HG03342 (cell line): ENCODE measurements around the gene POU2F2.
A peak's percentile ranks its signal among the peaks of the same experiment; 100 is the strongest.

Experiments
- ATAC-seq: cut with Tn5 transposase; IDR thresholded peaks from one replicate; pipeline ENCODE4 v1.9.1; 2021; ENCODE audit warnings: mild to moderate bottlenecking, moderate library complexity; ENCODE audit not compliant: unreplicated experiment

Gene POU2F2

DNA sequence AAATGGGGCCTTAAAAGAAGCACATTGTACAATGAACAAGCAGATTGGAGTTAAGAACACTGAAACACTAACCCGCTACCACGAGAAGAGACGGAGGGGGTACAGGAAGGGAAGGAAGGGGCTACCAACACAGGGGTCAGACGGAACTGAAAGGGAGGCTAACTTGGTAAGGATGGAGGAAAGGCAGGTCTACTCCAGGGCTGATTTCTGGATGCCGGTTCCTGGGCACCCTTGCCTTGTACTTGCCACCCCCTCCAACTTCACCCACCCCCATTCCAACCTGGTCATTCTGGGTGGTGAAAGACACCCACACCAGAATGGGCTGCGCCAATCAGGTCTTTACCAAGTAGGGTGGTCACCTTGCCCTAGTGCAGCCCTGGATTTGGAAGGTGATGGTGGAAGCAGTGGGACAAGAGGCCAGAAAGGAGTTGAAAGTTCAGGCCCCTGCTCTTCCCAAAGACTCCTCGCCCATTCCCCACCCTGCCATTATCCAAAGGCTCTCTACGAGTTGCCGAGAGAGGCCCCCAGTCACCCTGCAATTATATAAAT lies 46.0 kb downstream of the POU2F2 start:
- ATAC-seq, result no peak

DNA sequence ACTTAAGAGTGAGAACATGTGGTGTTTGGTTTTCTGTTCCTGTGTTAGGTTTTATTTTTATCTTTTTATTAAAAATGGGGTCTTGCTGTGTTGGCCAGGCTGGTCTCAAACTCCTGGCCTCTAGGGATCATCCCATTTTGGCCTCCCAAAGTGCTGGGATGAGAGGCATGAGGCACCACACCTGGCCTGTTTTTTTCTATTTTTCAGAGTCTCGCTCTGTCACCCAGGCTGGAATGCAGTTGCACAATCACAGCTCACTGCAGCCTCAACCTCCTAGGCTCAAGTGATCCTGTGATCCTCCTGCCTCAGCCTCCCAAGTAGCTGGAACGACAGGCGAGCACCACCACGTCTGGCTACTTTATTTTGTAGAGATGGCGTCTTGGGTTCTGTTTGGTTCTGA lies 48.7 kb downstream of the POU2F2 start:
- ATAC-seq, result no peak

GRCh38 chr19:42081584-42082203 lies 50.6 kb downstream of the POU2F2 start:
- no peak for ATAC-seq

DNA sequence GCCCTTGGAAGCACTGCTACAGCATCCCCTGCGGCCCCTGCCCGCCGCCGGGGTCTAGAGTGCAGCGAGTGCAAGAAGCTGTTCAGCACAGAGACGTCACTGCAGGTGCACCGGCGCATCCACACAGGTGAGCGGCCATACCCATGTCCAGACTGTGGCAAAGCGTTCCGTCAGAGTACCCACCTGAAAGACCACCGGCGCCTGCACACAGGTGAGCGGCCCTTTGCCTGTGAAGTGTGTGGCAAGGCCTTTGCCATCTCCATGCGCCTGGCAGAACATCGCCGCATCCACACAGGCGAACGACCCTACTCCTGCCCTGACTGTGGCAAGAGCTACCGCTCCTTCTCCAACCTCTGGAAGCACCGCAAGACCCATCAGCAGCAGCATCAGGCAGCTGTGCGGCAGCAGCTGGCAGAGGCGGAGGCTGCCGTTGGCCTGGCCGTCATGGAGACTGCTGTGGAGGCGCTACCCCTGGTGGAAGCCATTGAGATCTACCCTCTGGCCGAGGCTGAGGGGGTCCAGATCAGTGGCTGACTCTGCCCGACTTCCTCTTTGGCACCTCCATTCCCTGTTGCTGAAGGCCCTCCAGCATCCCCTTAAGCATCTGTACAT lies 51.4 kb downstream of the POU2F2 start:
- no peak for ATAC-seq

DNA sequence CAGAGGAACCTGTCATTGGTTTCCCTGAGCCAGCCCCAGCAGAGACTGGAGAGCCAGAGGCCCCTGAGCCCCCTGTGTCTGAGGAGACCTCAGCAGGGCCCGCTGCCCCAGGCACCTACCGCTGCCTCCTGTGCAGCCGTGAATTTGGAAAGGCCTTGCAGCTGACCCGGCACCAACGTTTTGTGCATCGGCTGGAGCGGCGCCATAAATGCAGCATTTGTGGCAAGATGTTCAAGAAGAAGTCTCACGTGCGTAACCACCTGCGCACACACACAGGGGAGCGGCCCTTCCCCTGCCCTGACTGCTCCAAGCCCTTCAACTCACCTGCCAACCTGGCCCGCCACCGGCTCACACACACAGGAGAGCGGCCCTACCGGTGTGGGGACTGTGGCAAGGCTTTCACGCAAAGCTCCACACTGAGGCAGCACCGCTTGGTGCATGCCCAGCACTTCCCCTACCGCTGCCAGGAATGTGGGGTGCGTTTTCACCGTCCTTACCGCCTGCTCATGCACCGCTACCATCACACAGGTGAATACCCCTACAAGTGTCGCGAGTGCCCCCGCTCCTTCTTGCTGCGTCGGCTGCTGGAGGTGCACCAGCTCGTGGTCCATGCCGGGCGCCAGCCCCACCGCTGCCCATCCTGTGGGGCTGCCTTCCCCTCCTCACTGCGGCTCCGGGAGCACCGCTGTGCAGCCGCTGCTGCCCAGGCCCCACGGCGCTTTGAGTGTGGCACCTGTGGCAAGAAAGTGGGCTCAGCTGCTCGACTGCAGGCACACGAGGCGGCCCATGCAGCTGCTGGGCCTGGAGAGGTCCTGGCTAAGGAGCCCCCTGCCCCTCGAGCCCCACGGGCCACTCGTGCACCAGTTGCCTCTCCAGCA lies 52.1 kb downstream of the POU2F2 start:
- ATAC-seq, result no peak

GRCh38 chr19:42079276-42079669 lies 53.0 kb downstream of the POU2F2 start:
- no peak for ATAC-seq

- ATAC-seq, result no peak
Measured at GRCh38 chr19:42078538-42079275, 53.5 kb downstream of the POU2F2 start.

DNA sequence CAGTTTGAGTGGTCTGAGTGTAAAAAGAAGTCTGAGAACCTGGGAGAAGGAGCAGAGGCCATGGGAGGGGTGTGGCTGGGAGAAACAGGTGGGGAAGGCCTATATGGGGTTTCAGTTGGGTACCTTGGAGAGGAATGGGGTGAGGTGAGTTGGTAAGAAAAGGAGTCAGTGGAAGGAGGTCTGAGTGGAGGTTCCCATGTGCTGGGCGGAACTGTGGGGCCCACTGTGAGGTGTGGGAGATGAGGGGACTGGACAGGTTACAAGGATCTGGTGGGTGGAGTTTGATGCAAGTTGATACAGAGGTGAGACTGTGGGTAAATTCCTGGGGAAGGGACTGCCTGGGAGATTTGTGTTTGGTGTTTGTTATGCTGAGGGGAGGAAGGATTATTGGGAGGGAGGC lies 54.2 kb downstream of the POU2F2 start:
- no peak for ATAC-seq

DNA sequence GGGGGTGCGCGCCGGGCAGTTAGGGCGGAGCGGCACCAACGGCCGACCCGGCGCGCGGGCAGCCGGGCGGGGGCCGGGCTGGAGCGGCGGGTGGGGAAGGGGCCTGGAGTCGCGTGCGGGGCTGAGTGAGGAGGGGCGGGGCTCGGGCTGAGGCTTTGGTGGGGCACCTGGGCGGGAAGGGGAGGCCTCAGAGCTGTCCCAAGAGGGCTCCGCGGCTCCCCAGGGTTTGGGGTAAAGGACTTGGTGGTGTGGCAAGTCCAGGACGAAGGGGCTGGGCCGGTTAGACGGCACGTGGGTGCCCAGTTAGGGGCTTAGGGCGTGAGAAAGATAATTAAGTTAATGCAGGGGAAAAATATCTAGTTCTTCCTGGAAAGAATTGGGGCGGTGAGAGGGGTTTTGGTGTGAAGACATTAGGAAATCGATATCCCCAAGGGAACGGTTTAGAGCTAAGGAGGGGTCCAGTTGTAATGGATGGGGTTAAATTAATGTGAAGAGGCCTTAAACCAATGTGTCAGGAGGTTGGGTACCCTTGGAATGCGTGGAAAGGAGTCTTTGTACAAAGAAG lies 55.8 kb downstream of the POU2F2 start:
- ATAC-seq, result no peak

GRCh38 chr19:42075616-42076379 lies 56.4 kb downstream of the POU2F2 start, which contains the start of gene ZNF574:
TSS of gene ZNF574 (plus strand) at chr19:42076166. CDS start at chr19:42078607, 2,441 bp downstream.
- ATAC-seq, result peak; percentile 88

DNA sequence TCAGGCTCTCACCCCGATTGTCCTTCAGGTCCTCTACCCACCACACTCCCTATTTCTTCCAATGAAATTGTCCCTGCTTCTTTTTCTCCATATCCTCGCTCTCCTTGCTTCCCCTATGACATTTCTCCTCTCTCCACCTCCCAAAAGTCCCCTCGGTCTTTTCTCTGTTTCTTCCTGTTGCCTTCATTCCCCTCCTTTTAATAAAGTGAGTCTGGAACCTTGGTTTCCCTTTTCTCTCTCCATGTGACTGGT lies 57.0 kb downstream of the POU2F2 start:
- ATAC-seq, result peak; percentile 1

DNA sequence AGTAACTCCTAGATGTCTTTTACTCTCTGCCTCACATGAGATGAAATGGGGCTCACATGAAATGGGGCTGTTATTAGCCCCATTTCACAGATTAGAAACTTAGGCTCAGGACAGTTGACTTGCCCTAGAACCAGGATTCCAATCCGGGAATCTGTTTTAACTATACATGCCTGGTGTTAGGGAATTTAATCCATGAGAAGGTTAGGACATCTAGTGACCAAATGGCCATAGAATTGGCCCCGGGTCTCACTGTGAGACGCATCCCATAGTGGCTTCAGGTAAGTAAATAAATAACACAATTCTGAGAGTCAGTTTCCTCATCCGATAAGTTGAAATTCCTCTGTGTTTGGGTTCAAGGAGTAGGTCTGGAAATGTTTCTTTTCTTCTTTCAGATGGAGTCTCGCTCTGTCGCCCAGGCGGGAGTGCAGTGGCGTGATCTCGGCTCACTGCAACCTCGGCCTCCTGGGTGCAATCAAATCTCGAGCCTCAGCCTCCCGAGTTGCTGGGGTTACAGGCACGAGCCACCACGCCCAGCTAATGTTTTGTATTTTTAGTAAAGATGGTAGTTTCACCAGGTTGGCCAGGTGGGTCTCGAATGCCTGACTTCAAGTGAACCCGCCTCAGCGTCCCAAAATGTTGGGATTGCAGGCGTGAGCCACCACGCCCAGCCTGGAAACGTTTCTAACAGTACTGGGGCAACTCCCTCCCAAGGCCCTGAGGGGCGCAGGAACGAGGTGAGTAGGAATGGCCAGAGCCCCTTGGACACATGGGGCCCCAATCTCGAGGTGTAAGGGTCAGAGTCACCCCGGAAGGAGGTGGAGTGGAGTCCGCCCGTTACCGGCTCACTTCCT lies 57.5 kb downstream of the POU2F2 start:
- no peak for ATAC-seq

- ATAC-seq, result no peak
Measured at GRCh38 chr19:42071247-42071646, 61.0 kb downstream of the POU2F2 start.

GRCh38 chr19:42069619-42070351 lies 62.5 kb downstream of the POU2F2 start, which contains the start of gene GRIK5:
TSS of gene GRIK5 (minus strand) at chr19:42070206. CDS start at chr19:42065770, 4,436 bp downstream.
- ATAC-seq, result no peak

GRCh38 chr19:42068756-42069571 lies 63.3 kb downstream of the POU2F2 start:
- no peak for ATAC-seq

DNA sequence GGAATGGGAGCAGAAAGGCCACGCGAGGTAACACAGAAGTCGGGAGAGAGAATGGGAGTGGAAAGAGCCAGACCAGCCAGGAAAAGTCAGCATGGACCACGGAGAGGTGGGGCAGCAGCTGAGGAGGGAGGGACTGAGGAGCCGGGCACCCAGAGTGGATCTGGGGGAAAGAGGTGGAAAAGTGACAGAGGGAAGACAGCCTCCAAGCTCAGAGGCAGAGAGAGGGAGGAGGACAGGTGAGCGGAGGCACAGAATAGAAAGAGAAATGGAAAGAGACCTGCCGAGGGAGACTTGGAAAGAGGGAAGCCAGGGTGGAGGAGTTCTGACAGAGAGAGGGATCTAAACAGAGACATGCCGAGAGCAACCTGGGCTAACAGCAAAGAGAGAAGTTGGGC lies 63.9 kb downstream of the POU2F2 start:
- ATAC-seq, result no peak

- no peak for ATAC-seq
Measured at GRCh38 chr19:42067315-42067888, 64.8 kb downstream of the POU2F2 start.
